HepG2 (cell line): ENCODE results near the gene LGI2. TPM values are rescaled to one million over a fixed set of nuclear protein-coding genes. Genes with fewer than 3 reads are reported as not detected.

Experiments used
- ATAC-seq: fragments of 200-7000 bp; cut with Tn5 transposase; 3 replicates; pipeline ENCODE4 v1.9.1; 2020; ENCODE audit warnings: mild to moderate bottlenecking, moderate library complexity
- BruUV-seq: library from RNA; stranded (reverse); fragments of 400-500 nt; replicated peaks from 2 replicates; lab custom pipeline; 2021; lab: Mats Ljungman, UMichigan
- CTCF ChIA-PET: fragments of 300-600 bp; formaldehyde crosslinking; extraction: SDS; loops from one replicate; lab custom pipeline; 2021; ENCODE audit warnings: low total read pairs, inconsistent platforms, low intra/inter-chr PET ratio; lab: Yijun Ruan, JAX
- POLR2A ChIA-PET: fragments of 350-600 bp; sonication (Branson Sonifier 250); formaldehyde crosslinking; loops from one replicate; lab custom pipeline; 2020; ENCODE audit warnings: antibody characterized with exemption, inconsistent platforms; lab: Yijun Ruan, JAX
- DNase-seq: peaks from one replicate; pipeline ENCODE4 v3.0.0-alpha.2; 2015; ENCODE audit warnings: low spot score
- FAIRE-seq: peaks from 3 replicates; lab custom pipeline; 2011; peaks lifted over from hg19 to GRCh38; lab: Jason Lieb, UNC
- H2AFZ ChIP-seq: one replicate; pipeline ENCODE4 v1.6.1; 2011; ENCODE audit warnings: low read length, inconsistent platforms
- H3K27ac ChIP-seq: fragments of 300-600 bp; 3 replicates; pipeline ENCODE4 v1.8.0; 2011; ENCODE audit warnings: mixed run types, mild to moderate bottlenecking, mixed read lengths, low read length, inconsistent platforms; ENCODE audit not compliant: insufficient read depth; ENCODE audit errors: extremely low read length
- H3K27me3 ChIP-seq, 2 experiments: fragments of 200-600 bp in 1 of 2; 2 replicates in 1 of 2; 3 replicates in 1 of 2; pipeline versions ENCODE4 v1.6.0 to v1.8.0; 2011; ENCODE audit warnings: low read length in 2 of 2, mild to moderate bottlenecking in 2 of 2, moderate library complexity in 2 of 2, inconsistent platforms in 1 of 2; ENCODE audit not compliant: insufficient read depth in 2 of 2, control insufficient read depth in 1 of 2
- H3K36me3 ChIP-seq, 2 experiments: fragments of 200-600 bp in 1 of 2; replicated peaks in 1 of 2; 2 replicates in 1 of 2; 3 replicates in 1 of 2; pipeline versions ENCODE4 v1.5.1 to v1.8.0; 2011; ENCODE audit warnings: low read length in 2 of 2, inconsistent platforms in 1 of 2; ENCODE audit not compliant: insufficient read depth in 2 of 2, control insufficient read depth in 1 of 2
- H3K4me1 ChIP-seq: 2 replicates; pipeline ENCODE4 v1.5.1; 2012; ENCODE audit warnings: low read length, inconsistent platforms; ENCODE audit not compliant: insufficient read depth
- H3K4me2 ChIP-seq: 2 replicates; pipeline ENCODE4 v1.6.0; 2011; ENCODE audit warnings: low read depth, low read length, inconsistent platforms
- H3K4me3 ChIP-seq, 3 experiments: fragments of 200-600 bp in 1 of 3; sonication (generic), shearing (Covaris generic) in 1 of 3; replicated peaks in 1 of 3; 2 replicates each; pipeline ENCODE4 v1.5.1; 2011 to 2016; ENCODE audit warnings: low read length in 3 of 3, inconsistent platforms in 2 of 3, low read depth in 2 of 3, mild to moderate bottlenecking in 2 of 3, control low read depth in 1 of 3, mixed read lengths in 1 of 3; ENCODE audit not compliant: insufficient read depth in 1 of 3
- H3K79me2 ChIP-seq: one replicate; pipeline ENCODE4 v1.6.1; 2011; ENCODE audit warnings: low read length, inconsistent platforms; ENCODE audit not compliant: insufficient read depth
- H3K9ac ChIP-seq: 2 replicates; pipeline ENCODE4 v1.6.0; 2011; ENCODE audit warnings: mild to moderate bottlenecking, low read depth, low read length, inconsistent platforms; ENCODE audit not compliant: insufficient read depth
- H3K9me3 ChIP-seq: 2 replicates; pipeline ENCODE4 v1.5.1; 2012; ENCODE audit warnings: mild to moderate bottlenecking, low read length
- H4K20me1 ChIP-seq: 2 replicates; pipeline ENCODE4 v1.6.0; 2011; ENCODE audit warnings: inconsistent platforms, mild to moderate bottlenecking, low read length, moderate library complexity; ENCODE audit not compliant: insufficient read depth
- BRD4 ChIP-seq: sonication (generic); formaldehyde crosslinking; IDR thresholded peaks from 2 replicates; pipeline ENCODE4 v1.4.0; 2020; ENCODE audit warnings: missing genetic modification reagents
- MLXIP ChIP-seq: sonication (generic); formaldehyde crosslinking; IDR thresholded peaks from 2 replicates; pipeline ENCODE4 v1.9.0; 2021; ENCODE audit warnings: missing genetic modification reagents, borderline replicate concordance
- MTA1 ChIP-seq: sonication (generic); formaldehyde crosslinking; IDR thresholded peaks from 2 replicates; pipeline ENCODE4 v1.4.0; 2020; ENCODE audit warnings: missing genetic modification reagents, mild to moderate bottlenecking, borderline replicate concordance
- RFXANK ChIP-seq: IDR thresholded peaks from 2 replicates; pipeline ENCODE4 v1.6.1; 2016
- RXRA ChIP-seq: sonication (generic); formaldehyde crosslinking; IDR thresholded peaks from 2 replicates; pipeline ENCODE4 v1.5.1; 2020; ENCODE audit warnings: missing genetic modification reagents
- SP1 ChIP-seq, 2 experiments: fragments of 450-650 bp in 1 of 2; sonication (generic) in 1 of 2; formaldehyde crosslinking in 1 of 2; IDR thresholded peaks; 2 replicates each; pipeline versions ENCODE4 v1.4.0 to v1.6.1; 2016 to 2020; ENCODE audit warnings: missing genetic modification reagents in 1 of 2
- TARDBP ChIP-seq: sonication (generic); formaldehyde crosslinking; IDR thresholded peaks from 2 replicates; pipeline ENCODE4 v1.8.0; 2022; ENCODE audit warnings: mild to moderate bottlenecking, missing genetic modification reagents
- ZBTB44 ChIP-seq: sonication (generic); formaldehyde crosslinking; IDR thresholded peaks from 2 replicates; pipeline ENCODE4 v1.4.0; 2020; ENCODE audit warnings: missing genetic modification reagents
- ZBTB7A ChIP-seq: sonication (generic); formaldehyde crosslinking; IDR thresholded peaks from 2 replicates; pipeline ENCODE4 v1.8.0; 2022; ENCODE audit warnings: mild to moderate bottlenecking, missing genetic modification reagents
- ZNF274 ChIP-seq: sonication (generic); formaldehyde crosslinking; IDR thresholded peaks from 2 replicates; pipeline ENCODE4 v1.5.1; 2020; ENCODE audit warnings: mild to moderate bottlenecking, missing genetic modification reagents
- ZNF761 ChIP-seq: sonication (generic); formaldehyde crosslinking; conservative IDR thresholded peaks from 2 replicates; pipeline ENCODE4 v1.4.0; 2020; ENCODE audit warnings: mild to moderate bottlenecking, missing genetic modification reagents
- WGBS: methylation state at CpG from one replicate; pipeline ENCODE4 v1.1.6; 2017; ENCODE audit warnings: low lambda C conversion rate; 5-methylcytosine and 5-hydroxymethylcytosine counted together
- in situ Hi-C: cut with HindIII; loops from 2 replicates; pipeline ENCODE4 v1.10.0; 2017; ENCODE audit warnings: low pct_unique_long_range_greater_than_20kb; ENCODE audit not compliant: extremely low pct_ligation_motif_present
- intact Hi-C: fragments of 100-400 bp; cut with micrococcal nuclease; formaldehyde crosslinking; loops from one replicate; pipeline ENCODE4 v1.10.0; 2022; ENCODE audit not compliant: unreplicated experiment
- polyA plus RNA-seq, 8 experiments: library from polyadenylated mRNA; depleted of rRNA in 3 of 8; stranded (reverse) in 7 of 8; unstranded in 1 of 8; fragments of >200 nt; fragmentation: Illumina TruSeq in 4 of 8; extraction: Trizol in 4 of 8; gene quantifications; 2 replicates each; pipeline versions ENCODE4 v1.2.1 to v1.2.3, GENCODE V29; 2011 to 2016; ENCODE audit warnings: low read depth in 4 of 8, missing spikeins in 1 of 8, mixed read lengths in 1 of 8; ENCODE audit not compliant: insufficient read depth in 1 of 8
- total RNA-seq, 5 experiments: library from RNA; depleted of rRNA; stranded (reverse); fragments of >200 nt; fragmentation: Illumina TruSeq; extraction: Trizol; gene quantifications; 2 replicates each; pipeline ENCODE4 v1.2.3, GENCODE V29; 2016; ENCODE audit warnings: low read depth in 1 of 5

The LGI2 gene
- total and polyA plus RNA-seq, 2 of the 13 experiments (the other 11 are each of a cell fraction or from before 2014, with no cell fraction given), result not detected

- TF ChIP-seq ZNF274 (CRISPR knock-in tag), result no peak
- TF ChIP-seq ZNF761 (CRISPR knock-in tag), result no peak
- TF ChIP-seq TARDBP (CRISPR knock-in tag), result no peak
- no peak for TF ChIP-seq MTA1 (CRISPR knock-in tag)
- no peak for TF ChIP-seq RFXANK (CRISPR knock-in tag)
- TF ChIP-seq RXRA (CRISPR knock-in tag), result no peak
Measured at GRCh38 chr4:24984602-24985532, 45.9 kb downstream of the LGI2 start (continued).

- CTCF ChIA-PET, result interaction anchor here (1.1 kb wide), 1 partner anchor 164 kb away, joined by 3 read pairs; no protein-coding TSS in a partner anchor
- Histone ChIP-seq H3K4me2 (no peak overlapping the region), H3K79me2 (no peaks in the 10 kb centered on the region), H3K9ac (no peak overlapping the region), H2AFZ (no peak overlapping the region), H3K27me3 (peaks cover 0 to 15% of the 10 kb centered on the region in 2 experiments; a peak in 1 of 5 replicates), H4K20me1 (no peaks in the 10 kb centered on the region), H3K4me1 (no peaks in the 10 kb centered on the region), H3K36me3 (no peaks in the 10 kb centered on the region), H3K9me3 (no peaks in the 10 kb centered on the region), H3K4me3 (no peak overlapping the region), H3K27ac (no peak overlapping the region)
- intact Hi-C loops, result loop anchor here (1.0 kb wide), 2 partner anchors 165 to 387 kb away; no protein-coding TSS in a partner anchor
- no TSS peak for BruUV-seq
- no peak for DNase-seq
- POLR2A ChIA-PET, result no interaction called here
- no peak for ATAC-seq
- FAIRE-seq, result no peak
- TF ChIP-seq BRD4 (CRISPR knock-in tag) (no peak), ZBTB44 (CRISPR knock-in tag) (no peak), ZBTB7A (CRISPR knock-in tag) (no peak), SP1 (IDR thresholded peaks at IDR 0.05) (no peak), SP1 (CRISPR knock-in tag; IDR thresholded peaks at IDR 0.05) (no peak), MLXIP (CRISPR knock-in tag) (no peak)
- WGBS, result 46% methylated on average over 4 of the region's 5 CpGs
- in situ Hi-C loops, result loop anchor here (25.0 kb wide), 2 partner anchors 382 to 493 kb away; no protein-coding TSS in a partner anchor
Measured at GRCh38 chr4:24980740-24981139, 50.0 kb downstream of the LGI2 start.
